GM12878 (cell line): ENCODE measurements around the gene PPM1K. TPM values are rescaled to one million over a fixed set of nuclear protein-coding genes. Genes with fewer than 3 reads are reported as not detected.

Experiments used
- ATAC-seq: fragments of 200-7000 bp; cut with Tn5 transposase; 3 replicates; pipeline ENCODE4 v1.9.1; 2020; ENCODE audit warnings: mild to moderate bottlenecking, moderate library complexity
- BruUV-seq: library from RNA; stranded (reverse); fragments of 400-500 nt; replicated peaks from 2 replicates; lab custom pipeline; 2021; lab: Mats Ljungman, UMichigan
- CTCF ChIA-PET: fragments of 300-600 bp; sonication (Branson Sonifier 250); formaldehyde crosslinking; extraction: SDS; loops from one replicate; lab custom pipeline; 2021; ENCODE audit warnings: inconsistent platforms; lab: Yijun Ruan, JAX
- POLR2A ChIA-PET: fragments of 350-600 bp; formaldehyde crosslinking; extraction: SDS; loops from one replicate; lab custom pipeline; 2021; ENCODE audit warnings: inconsistent platforms; lab: Charles Lee
- RAD21 ChIA-PET: fragments of 300-600 bp; sonication (Branson Sonifier 250); formaldehyde crosslinking; loops from one replicate; lab custom pipeline; 2023; ENCODE audit warnings: antibody characterized with exemption; ENCODE audit not compliant: unreplicated experiment; lab: Charles Lee
- SMC1A ChIA-PET: fragments of 300-600 bp; sonication (Branson Sonifier 250); formaldehyde crosslinking; loops from one replicate; lab custom pipeline; 2023; ENCODE audit not compliant: unreplicated experiment, uncharacterized antibody; lab: Charles Lee
- DNase-seq: peaks from one replicate; pipeline ENCODE4 v3.0.0-alpha.2; 2011; ENCODE audit warnings: low read depth, low spot score
- FAIRE-seq: peaks from 3 replicates; lab custom pipeline; 2011; peaks lifted over from hg19 to GRCh38; lab: Jason Lieb, UNC
- H2AFZ ChIP-seq: 2 replicates; pipeline ENCODE4 v1.6.0; 2011; ENCODE audit warnings: low read depth, low read length, control low read depth; ENCODE audit not compliant: control insufficient read depth
- H3K27ac ChIP-seq: 2 replicates; pipeline ENCODE4 v1.5.1; 2011; ENCODE audit warnings: control low read depth; ENCODE audit not compliant: control insufficient read depth, insufficient read depth
- H3K27me3 ChIP-seq, 2 experiments: replicated peaks in 1 of 2; 2 replicates each; pipeline versions ENCODE4 v1.6.0 to v1.6.1; 2011; ENCODE audit warnings: low read length in 1 of 2; ENCODE audit not compliant: control insufficient read depth in 2 of 2, insufficient read depth in 2 of 2
- H3K36me3 ChIP-seq, 2 experiments: 2 replicates each; pipeline ENCODE4 v1.5.1; 2011; ENCODE audit warnings: low read length in 1 of 2; ENCODE audit not compliant: control insufficient read depth in 2 of 2, insufficient read depth in 2 of 2
- H3K4me1 ChIP-seq: 2 replicates; pipeline ENCODE4 v1.6.1; 2011; ENCODE audit warnings: mild to moderate bottlenecking, low read length, moderate library complexity, mixed read lengths; ENCODE audit not compliant: control insufficient read depth, insufficient read depth
- H3K4me2 ChIP-seq: 2 replicates; pipeline ENCODE4 v1.6.0; 2011; ENCODE audit warnings: control low read depth; ENCODE audit not compliant: control insufficient read depth, insufficient read depth
- H3K4me3 ChIP-seq: fragments of 200-600 bp; sonication (generic); 2 replicates; pipeline ENCODE4 v1.5.1; 2016
- H3K79me2 ChIP-seq: 2 replicates; pipeline ENCODE4 v1.6.0; 2011; ENCODE audit warnings: low read length; ENCODE audit not compliant: control insufficient read depth, insufficient read depth
- H3K9ac ChIP-seq: 2 replicates; pipeline ENCODE4 v1.8.0; 2011; ENCODE audit warnings: low read length, control low read depth, mixed read lengths; ENCODE audit not compliant: control insufficient read depth, insufficient read depth
- H3K9me3 ChIP-seq: replicated peaks from 3 replicates; pipeline ENCODE4 v1.5.1; 2011; ENCODE audit warnings: mild to moderate bottlenecking, low read length; ENCODE audit not compliant: control insufficient read depth, insufficient read depth
- H4K20me1 ChIP-seq: 2 replicates; pipeline ENCODE4 v1.6.0; 2011; ENCODE audit not compliant: control insufficient read depth, insufficient read depth
- CBX5 ChIP-seq: sonication (generic); IDR thresholded peaks from 2 replicates; pipeline ENCODE4 v1.6.1; 2016; ENCODE audit warnings: low read depth, moderate library complexity, mild to moderate bottlenecking, inconsistent platforms
- EED ChIP-seq: sonication (generic); IDR thresholded peaks from 2 replicates; pipeline ENCODE4 v1.6.1; 2016; ENCODE audit warnings: antibody characterized with exemption, low read depth
- ETV6 ChIP-seq, 2 experiments: fragments of 450-650 bp in 1 of 2; IDR thresholded peaks in 1 of 2; conservative IDR thresholded peaks in 1 of 2; 2 replicates each; pipeline ENCODE4 v1.6.1; 2014; ENCODE audit warnings: antibody characterized with exemption in 1 of 2, borderline replicate concordance in 1 of 2, low read depth in 1 of 2, mild to moderate bottlenecking in 1 of 2, moderate library complexity in 1 of 2
- HDAC6 ChIP-seq: fragments of 200-600 bp; sonication (generic); IDR thresholded peaks from one replicate; pipeline ENCODE4 v1.8.0; 2017; ENCODE audit warnings: antibody characterized with exemption; ENCODE audit not compliant: unreplicated experiment
- HDGF ChIP-seq: fragments of 450-650 bp; IDR thresholded peaks from 2 replicates; pipeline ENCODE4 v1.6.1; 2016; ENCODE audit warnings: antibody characterized with exemption
- MEF2B ChIP-seq: fragments of 450-650 bp; IDR thresholded peaks from 2 replicates; pipeline ENCODE4 v1.6.1; 2018; ENCODE audit warnings: mild to moderate bottlenecking, moderate library complexity; ENCODE audit not compliant: partially characterized antibody, poor library complexity, severe bottlenecking
- MYB ChIP-seq: fragments of 150-350 bp; IDR thresholded peaks from 2 replicates; pipeline ENCODE4 v1.6.1; 2014; ENCODE audit warnings: mild to moderate bottlenecking, low read depth, low read length, borderline replicate concordance
- SMC3 ChIP-seq: IDR thresholded peaks from 2 replicates; pipeline ENCODE4 v1.6.1; 2011; ENCODE audit warnings: low read length, improper control_type of control experiment, borderline replicate concordance
- TCF12 ChIP-seq: IDR thresholded peaks from 2 replicates; pipeline ENCODE4 v1.6.1; 2011; ENCODE audit warnings: low read depth, mild to moderate bottlenecking, low read length
- YY1 ChIP-seq: IDR thresholded peaks from 2 replicates; pipeline ENCODE4 v1.6.1; 2011; ENCODE audit warnings: low read depth, mild to moderate bottlenecking, low read length
- ZNF24 ChIP-seq: fragments of 450-650 bp; IDR thresholded peaks from 2 replicates; pipeline ENCODE4 v1.6.1; 2017; ENCODE audit warnings: antibody characterized with exemption, mild to moderate bottlenecking
- WGBS: methylation state at CpG from one replicate; pipeline ENCODE4 v1.1.6; 2016; ENCODE audit warnings: low lambda C conversion rate; ENCODE audit not compliant: insufficient replicate concordance, insufficient coverage; ENCODE audit errors: missing lambda C conversion rate; 5-methylcytosine and 5-hydroxymethylcytosine counted together
- in situ Hi-C: fragments of 300-500 bp; cut with MboI; formaldehyde crosslinking; loops from 9 replicates; pipeline ENCODE4 v1.14.3; 2018; ENCODE audit warnings: mixed read lengths
- intact Hi-C: fragments of 100-400 bp; cut with micrococcal nuclease; formaldehyde crosslinking; loops from one replicate; pipeline ENCODE4 v1.14.2; 2022; ENCODE audit not compliant: unreplicated experiment
- polyA plus RNA-seq, 11 experiments: library from polyadenylated mRNA; depleted of rRNA in 4 of 11; unstranded in 6 of 11; stranded (reverse) in 5 of 11; fragments of >200 nt; fragmentation: Nextera tagmentation in 4 of 11; fragmentation: Illumina TruSeq in 1 of 11; extraction: Ambion mirVana in 4 of 11; extraction: Trizol in 1 of 11; gene quantifications; 1 replicate in 1 of 11; 2 replicates in 10 of 11; pipeline versions ENCODE4 v1.2.1 to v1.2.3, GENCODE V29; 2011 to 2016; ENCODE audit warnings: inconsistent platforms in 2 of 11, missing spikeins in 2 of 11, low read depth in 1 of 11
- total RNA-seq, 4 experiments: library from RNA; depleted of rRNA in 3 of 4; stranded (reverse); fragments of >200 nt in 3 of 4; fragmentation: Illumina TruSeq in 1 of 4; extraction: Trizol in 1 of 4; gene quantifications; 2 replicates each; pipeline versions ENCODE4 v1.2.1 to v1.2.3, GENCODE V29; 2013 to 2021
- TF ChIP-seq, protein P1 (sequence below): fragments of 450-650 bp; IDR thresholded peaks from 2 replicates; pipeline ENCODE4 v1.6.1; 2017; ENCODE audit warnings: mild to moderate bottlenecking
- TF ChIP-seq, protein P2 (sequence below): IDR thresholded peaks from 2 replicates; pipeline ENCODE4 v1.6.1; 2012; ENCODE audit warnings: low read length, inconsistent platforms
- TF ChIP-seq, protein P3 (sequence below): IDR thresholded peaks from 2 replicates; pipeline ENCODE4 v1.6.1; 2012; ENCODE audit warnings: low read depth, low read length, improper control_type of control experiment
- TF ChIP-seq, protein P4 (sequence below): fragments of 450-650 bp; IDR thresholded peaks from 2 replicates; pipeline ENCODE4 v1.6.1; 2016; ENCODE audit warnings: mild to moderate bottlenecking, moderate library complexity, borderline replicate concordance

The PPM1K gene
- total and polyA plus RNA-seq, 10 of the 15 experiments (the other 5 are each of a cell fraction or from before 2014, with no cell fraction given) = 25.0 to 79.1 (median 36.9) TPM

DNA sequence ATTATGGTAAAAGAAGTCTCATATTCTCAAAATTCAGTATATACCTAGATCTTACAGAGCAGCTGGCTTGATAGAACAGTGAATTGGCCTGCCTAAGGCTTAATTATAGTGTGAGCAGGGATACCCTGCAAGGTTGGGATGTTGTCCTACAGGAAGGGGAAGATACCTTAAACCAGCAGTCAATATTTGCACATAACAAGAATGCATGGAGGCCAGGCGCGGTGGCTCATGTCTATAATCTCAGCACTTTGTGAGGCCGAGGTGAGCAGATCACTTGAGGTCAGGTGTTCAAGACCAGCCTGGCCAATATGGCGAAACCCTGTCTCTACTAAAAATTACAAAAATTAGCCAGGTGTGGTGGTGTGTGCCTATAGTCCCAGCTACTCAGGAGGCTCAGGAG, 67.2 kb downstream of the PPM1K start:
- SMC1A ChIA-PET = interaction anchor here (0.9 to 4.8 kb wide), 3 partner anchors 150 to 299 kb away, joined by 4 to 112 read pairs (median 8); partner anchors contain the start of gene HERC5
- POLR2A ChIA-PET = no interaction called here
- H3K4me1 ChIP-seq = no peaks in the 10 kb centered on the region
- WGBS = 65% methylated on average over 4 of the region's 4 CpGs
- DNase-seq (no peak), ATAC-seq (no peak), FAIRE-seq (no peak)
- no peaks in the 10 kb centered on the region for H4K20me1 ChIP-seq
- CTCF ChIA-PET = interaction anchor here (0.8 to 7.4 kb wide), 10 partner anchors 9 to 299 kb away, joined by 3 to 172 read pairs (median 4); no protein-coding TSS in a partner anchor
- no peaks in the 10 kb centered on the region for H3K79me2 ChIP-seq
- intact Hi-C loops (loop anchor here (5.0 kb wide), 1 partner anchor 805 kb away; no protein-coding TSS in a partner anchor), in situ Hi-C loops (loop anchor here (5.0 to 25.0 kb wide), 2 partner anchors 300 to 530 kb away; no protein-coding TSS in a partner anchor)
- BruUV-seq = no TSS peak
- no peak overlapping the region for H2AFZ ChIP-seq
- no peak overlapping the region for H3K4me3 ChIP-seq
- no peaks in the 10 kb centered on the region for H3K36me3 ChIP-seq
- H3K9ac ChIP-seq = no peak overlapping the region
- RAD21 ChIA-PET = interaction anchor here (0.7 to 4.7 kb wide), 4 partner anchors 103 to 442 kb away, joined by 3 to 106 read pairs (median 5); no protein-coding TSS in a partner anchor
- no peak for TF ChIP-seq YY1
- no peak for TF ChIP-seq HDAC6
- no peak for TF ChIP-seq HDGF
- TF ChIP-seq MEF2B = no peak
- TF ChIP-seq, protein P1, sequence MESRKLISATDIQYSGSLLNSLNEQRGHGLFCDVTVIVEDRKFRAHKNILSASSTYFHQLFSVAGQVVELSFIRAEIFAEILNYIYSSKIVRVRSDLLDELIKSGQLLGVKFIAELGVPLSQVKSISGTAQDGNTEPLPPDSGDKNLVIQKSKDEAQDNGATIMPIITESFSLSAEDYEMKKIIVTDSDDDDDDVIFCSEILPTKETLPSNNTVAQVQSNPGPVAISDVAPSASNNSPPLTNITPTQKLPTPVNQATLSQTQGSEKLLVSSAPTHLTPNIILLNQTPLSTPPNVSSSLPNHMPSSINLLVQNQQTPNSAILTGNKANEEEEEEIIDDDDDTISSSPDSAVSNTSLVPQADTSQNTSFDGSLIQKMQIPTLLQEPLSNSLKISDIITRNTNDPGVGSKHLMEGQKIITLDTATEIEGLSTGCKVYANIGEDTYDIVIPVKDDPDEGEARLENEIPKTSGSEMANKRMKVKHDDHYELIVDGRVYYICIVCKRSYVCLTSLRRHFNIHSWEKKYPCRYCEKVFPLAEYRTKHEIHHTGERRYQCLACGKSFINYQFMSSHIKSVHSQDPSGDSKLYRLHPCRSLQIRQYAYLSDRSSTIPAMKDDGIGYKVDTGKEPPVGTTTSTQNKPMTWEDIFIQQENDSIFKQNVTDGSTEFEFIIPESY = no peak
- TF ChIP-seq, protein P2, sequence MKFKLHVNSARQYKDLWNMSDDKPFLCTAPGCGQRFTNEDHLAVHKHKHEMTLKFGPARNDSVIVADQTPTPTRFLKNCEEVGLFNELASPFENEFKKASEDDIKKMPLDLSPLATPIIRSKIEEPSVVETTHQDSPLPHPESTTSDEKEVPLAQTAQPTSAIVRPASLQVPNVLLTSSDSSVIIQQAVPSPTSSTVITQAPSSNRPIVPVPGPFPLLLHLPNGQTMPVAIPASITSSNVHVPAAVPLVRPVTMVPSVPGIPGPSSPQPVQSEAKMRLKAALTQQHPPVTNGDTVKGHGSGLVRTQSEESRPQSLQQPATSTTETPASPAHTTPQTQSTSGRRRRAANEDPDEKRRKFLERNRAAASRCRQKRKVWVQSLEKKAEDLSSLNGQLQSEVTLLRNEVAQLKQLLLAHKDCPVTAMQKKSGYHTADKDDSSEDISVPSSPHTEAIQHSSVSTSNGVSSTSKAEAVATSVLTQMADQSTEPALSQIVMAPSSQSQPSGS = no peak
- TF ChIP-seq, protein P3, sequence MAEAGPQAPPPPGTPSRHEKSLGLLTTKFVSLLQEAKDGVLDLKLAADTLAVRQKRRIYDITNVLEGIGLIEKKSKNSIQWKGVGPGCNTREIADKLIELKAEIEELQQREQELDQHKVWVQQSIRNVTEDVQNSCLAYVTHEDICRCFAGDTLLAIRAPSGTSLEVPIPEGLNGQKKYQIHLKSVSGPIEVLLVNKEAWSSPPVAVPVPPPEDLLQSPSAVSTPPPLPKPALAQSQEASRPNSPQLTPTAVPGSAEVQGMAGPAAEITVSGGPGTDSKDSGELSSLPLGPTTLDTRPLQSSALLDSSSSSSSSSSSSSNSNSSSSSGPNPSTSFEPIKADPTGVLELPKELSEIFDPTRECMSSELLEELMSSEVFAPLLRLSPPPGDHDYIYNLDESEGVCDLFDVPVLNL = no peak
- TF ChIP-seq TCF12 = no peak
- no peak for TF ChIP-seq EED
- no peak for TF ChIP-seq ETV6 (conservative IDR thresholded peaks at IDR 0.05 in 1 of 2, IDR thresholded peaks at IDR 0.05 in 1 of 2; ENCODE audit: borderline replicate concordance in 1 of 2, low read depth in 1 of 2)
- TF ChIP-seq, protein P4, sequence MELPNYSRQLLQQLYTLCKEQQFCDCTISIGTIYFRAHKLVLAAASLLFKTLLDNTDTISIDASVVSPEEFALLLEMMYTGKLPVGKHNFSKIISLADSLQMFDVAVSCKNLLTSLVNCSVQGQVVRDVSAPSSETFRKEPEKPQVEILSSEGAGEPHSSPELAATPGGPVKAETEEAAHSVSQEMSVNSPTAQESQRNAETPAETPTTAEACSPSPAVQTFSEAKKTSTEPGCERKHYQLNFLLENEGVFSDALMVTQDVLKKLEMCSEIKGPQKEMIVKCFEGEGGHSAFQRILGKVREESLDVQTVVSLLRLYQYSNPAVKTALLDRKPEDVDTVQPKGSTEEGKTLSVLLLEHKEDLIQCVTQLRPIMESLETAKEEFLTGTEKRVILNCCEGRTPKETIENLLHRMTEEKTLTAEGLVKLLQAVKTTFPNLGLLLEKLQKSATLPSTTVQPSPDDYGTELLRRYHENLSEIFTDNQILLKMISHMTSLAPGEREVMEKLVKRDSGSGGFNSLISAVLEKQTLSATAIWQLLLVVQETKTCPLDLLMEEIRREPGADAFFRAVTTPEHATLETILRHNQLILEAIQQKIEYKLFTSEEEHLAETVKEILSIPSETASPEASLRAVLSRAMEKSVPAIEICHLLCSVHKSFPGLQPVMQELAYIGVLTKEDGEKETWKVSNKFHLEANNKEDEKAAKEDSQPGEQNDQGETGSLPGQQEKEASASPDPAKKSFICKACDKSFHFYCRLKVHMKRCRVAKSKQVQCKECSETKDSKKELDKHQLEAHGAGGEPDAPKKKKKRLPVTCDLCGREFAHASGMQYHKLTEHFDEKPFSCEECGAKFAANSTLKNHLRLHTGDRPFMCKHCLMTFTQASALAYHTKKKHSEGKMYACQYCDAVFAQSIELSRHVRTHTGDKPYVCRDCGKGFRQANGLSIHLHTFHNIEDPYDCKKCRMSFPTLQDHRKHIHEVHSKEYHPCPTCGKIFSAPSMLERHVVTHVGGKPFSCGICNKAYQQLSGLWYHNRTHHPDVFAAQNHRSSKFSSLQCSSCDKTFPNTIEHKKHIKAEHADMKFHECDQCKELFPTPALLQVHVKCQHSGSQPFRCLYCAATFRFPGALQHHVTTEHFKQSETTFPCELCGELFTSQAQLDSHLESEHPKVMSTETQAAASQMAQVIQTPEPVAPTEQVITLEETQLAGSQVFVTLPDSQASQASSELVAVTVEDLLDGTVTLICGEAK = no peak
- TF ChIP-seq CBX5 = no peak
- TF ChIP-seq ZNF24 = no peak
- no peak for TF ChIP-seq SMC3
- TF ChIP-seq MYB = no peak
- H3K27ac ChIP-seq = no peak overlapping the region
- H3K9me3 ChIP-seq = no peaks in the 10 kb centered on the region; the same call in 2 of the 3 replicates
- no peaks in the 10 kb centered on the region for H3K27me3 ChIP-seq
- no peak overlapping the region for H3K4me2 ChIP-seq
